ENCODE data around the gene TECR.
"Not testable (repeated sequence)": the region's sequence is repeated elsewhere in the genome, so short reads cannot be mapped to it uniquely, and the experiment has no call there.

TECR gene

GRCh38 chr19:14584372-14584771 is 55.0 kb downstream of the TECR start:
- DNase-seq; H2AK5ac ChIP-seq (ENCODE audit: low read length); H2BK120ac ChIP-seq (ENCODE audit: low read depth, low read length); H3K4me2 ChIP-seq (ENCODE audit: low read length); H3K9ac ChIP-seq (ENCODE audit: low read length); H3K79me1 ChIP-seq (ENCODE audit: low read length); H4K5ac ChIP-seq (ENCODE audit: low read length); H3K79me2 ChIP-seq (ENCODE audit: control insufficient read depth, insufficient read depth, low read length); H4K8ac ChIP-seq (ENCODE audit: low read depth, low read length); H3K4me3 ChIP-seq (ENCODE audit: low read length); H2BK15ac ChIP-seq (replicated peaks; ENCODE audit: low read depth); H3K36me3 ChIP-seq (ENCODE audit: control insufficient read depth, insufficient read depth, low read length); H3K27ac ChIP-seq (ENCODE audit: low read depth, low read length); H3K23ac ChIP-seq (ENCODE audit: low read length); H3K4me1 ChIP-seq (ENCODE audit: control insufficient read depth, low read depth, low read length); H3K27me3 ChIP-seq (ENCODE audit: insufficient read depth, low read length, poor library complexity); H3K18ac ChIP-seq (ENCODE audit: low read length); H3K56ac ChIP-seq (ENCODE audit: low read length); H2BK5ac ChIP-seq (ENCODE audit: low read length); H3K4ac ChIP-seq (ENCODE audit: low read depth, low read length): not testable (repeated sequence)
- no CpG with 5 or more reads among the region's 5 CpGs for WGBS (ENCODE audit: extremely low coverage, insufficient coverage, low lambda C conversion rate)

- not testable (repeated sequence) for H3K79me2 ChIP-seq (ENCODE audit: control insufficient read depth, insufficient read depth, low read length); H3K36me3 ChIP-seq (ENCODE audit: control insufficient read depth, insufficient read depth, low read length); H4K8ac ChIP-seq (ENCODE audit: low read depth, low read length); H3K27ac ChIP-seq (ENCODE audit: low read depth, low read length); H3K56ac ChIP-seq (ENCODE audit: low read length); H3K4me1 ChIP-seq (ENCODE audit: control insufficient read depth, low read depth, low read length); H3K9ac ChIP-seq (ENCODE audit: low read length); H3K4ac ChIP-seq (ENCODE audit: low read depth, low read length); H2BK5ac ChIP-seq (ENCODE audit: low read length); H3K18ac ChIP-seq (ENCODE audit: low read length); H3K23ac ChIP-seq (ENCODE audit: low read length); H3K4me3 ChIP-seq (ENCODE audit: low read length); H2BK120ac ChIP-seq (ENCODE audit: low read depth, low read length); H3K79me1 ChIP-seq (ENCODE audit: low read length); H3K27me3 ChIP-seq (ENCODE audit: insufficient read depth, low read length, poor library complexity); H2BK15ac ChIP-seq (replicated peaks; ENCODE audit: low read depth); H4K5ac ChIP-seq (ENCODE audit: low read length); H3K4me2 ChIP-seq (ENCODE audit: low read length); DNase-seq; H2AK5ac ChIP-seq (ENCODE audit: low read length)
- no CpG with 5 or more reads among the region's 3 CpGs for WGBS (ENCODE audit: extremely low coverage, insufficient coverage, low lambda C conversion rate)
Observed at GRCh38 chr19:14585187-14585586, 55.8 kb downstream of the TECR start.

- not testable (repeated sequence) for H3K27me3 ChIP-seq (ENCODE audit: insufficient read depth, low read length, poor library complexity); DNase-seq; H3K18ac ChIP-seq (ENCODE audit: low read length); H2BK5ac ChIP-seq (ENCODE audit: low read length); H3K4me2 ChIP-seq (ENCODE audit: low read length); H3K4ac ChIP-seq (ENCODE audit: low read depth, low read length); H3K79me1 ChIP-seq (ENCODE audit: low read length); H3K56ac ChIP-seq (ENCODE audit: low read length); H4K8ac ChIP-seq (ENCODE audit: low read depth, low read length); H2BK120ac ChIP-seq (ENCODE audit: low read depth, low read length); H3K23ac ChIP-seq (ENCODE audit: low read length); H3K36me3 ChIP-seq (ENCODE audit: control insufficient read depth, insufficient read depth, low read length); H4K5ac ChIP-seq (ENCODE audit: low read length); H2BK15ac ChIP-seq (replicated peaks; ENCODE audit: low read depth); H3K4me1 ChIP-seq (ENCODE audit: control insufficient read depth, low read depth, low read length); H3K9ac ChIP-seq (ENCODE audit: low read length); H3K4me3 ChIP-seq (ENCODE audit: low read length); H3K27ac ChIP-seq (ENCODE audit: low read depth, low read length); H3K79me2 ChIP-seq (ENCODE audit: control insufficient read depth, insufficient read depth, low read length); H2AK5ac ChIP-seq (ENCODE audit: low read length)
- no CpG with 5 or more reads among the region's 4 CpGs for WGBS (ENCODE audit: extremely low coverage, insufficient coverage, low lambda C conversion rate)
Observed at GRCh38 chr19:14589433-14589832, 60.0 kb downstream of the TECR start.

GRCh38 chr19:14595558-14595957 is 66.2 kb downstream of the TECR start:
- no peak overlapping the region for H3K4me2 ChIP-seq (ENCODE audit: low read length)
- no peaks in the 10 kb centered on the region for H3K27me3 ChIP-seq (ENCODE audit: insufficient read depth, low read length, poor library complexity)
- H3K18ac ChIP-seq (ENCODE audit: low read length): no peak overlapping the region
- H3K27ac ChIP-seq (ENCODE audit: low read depth, low read length): no peak overlapping the region
- no peaks in the 10 kb centered on the region for H3K4me1 ChIP-seq (ENCODE audit: control insufficient read depth, low read depth, low read length)
- no peak overlapping the region for H3K23ac ChIP-seq (ENCODE audit: low read length)
- no peak overlapping the region for H4K8ac ChIP-seq (ENCODE audit: low read depth, low read length)
- H2BK15ac ChIP-seq (replicated peaks; ENCODE audit: low read depth): no peak overlapping the region
- no peak overlapping the region for H3K9ac ChIP-seq (ENCODE audit: low read length)
- no peak overlapping the region for H2BK120ac ChIP-seq (ENCODE audit: low read depth, low read length)
- no peaks in the 10 kb centered on the region for H3K79me2 ChIP-seq (ENCODE audit: control insufficient read depth, insufficient read depth, low read length)
- no peak for DNase-seq
- no peak overlapping the region for H4K5ac ChIP-seq (ENCODE audit: low read length)
- WGBS (ENCODE audit: extremely low coverage, insufficient coverage, low lambda C conversion rate): 100% methylated on average over 3 of the region's 3 CpGs
- H3K79me1 ChIP-seq (ENCODE audit: low read length): no peaks in the 10 kb centered on the region
- H3K56ac ChIP-seq (ENCODE audit: low read length): no peak overlapping the region
- H2AK5ac ChIP-seq (ENCODE audit: low read length): no peak overlapping the region
- no peak overlapping the region for H2BK5ac ChIP-seq (ENCODE audit: low read length)
- no peaks in the 10 kb centered on the region for H3K36me3 ChIP-seq (ENCODE audit: control insufficient read depth, insufficient read depth, low read length)
- no peak overlapping the region for H3K4ac ChIP-seq (ENCODE audit: low read depth, low read length)
- no peak overlapping the region for H3K4me3 ChIP-seq (ENCODE audit: low read length)

GRCh38 chr19:14599548-14600147 is 70.3 kb downstream of the TECR start:
- Histone ChIP-seq H2AK5ac (ENCODE audit: low read length) (no peak overlapping the region), H4K5ac (ENCODE audit: low read length) (no peak overlapping the region), H3K9ac (ENCODE audit: low read length) (no peak overlapping the region), H2BK15ac (replicated peaks; ENCODE audit: low read depth) (no peak overlapping the region), H3K4me1 (ENCODE audit: control insufficient read depth, low read depth, low read length) (no peaks in the 10 kb centered on the region), H3K36me3 (ENCODE audit: control insufficient read depth, insufficient read depth, low read length) (no peaks in the 10 kb centered on the region), H3K4me2 (ENCODE audit: low read length) (no peak overlapping the region), H3K27ac (ENCODE audit: low read depth, low read length) (no peak overlapping the region), H3K18ac (ENCODE audit: low read length) (no peak overlapping the region), H3K56ac (ENCODE audit: low read length) (no peak overlapping the region), H2BK5ac (ENCODE audit: low read length) (no peak overlapping the region), H3K27me3 (ENCODE audit: insufficient read depth, low read length, poor library complexity) (no peaks in the 10 kb centered on the region), H4K8ac (ENCODE audit: low read depth, low read length) (no peak overlapping the region), H3K79me2 (ENCODE audit: control insufficient read depth, insufficient read depth, low read length) (no peaks in the 10 kb centered on the region), H3K23ac (ENCODE audit: low read length) (no peak overlapping the region), H3K4ac (ENCODE audit: low read depth, low read length) (no peak overlapping the region), H2BK120ac (ENCODE audit: low read depth, low read length) (no peak overlapping the region), H3K4me3 (ENCODE audit: low read length) (no peak overlapping the region), H3K79me1 (ENCODE audit: low read length) (no peaks in the 10 kb centered on the region)
- DNase-seq: no peak
- WGBS (ENCODE audit: extremely low coverage, insufficient coverage, low lambda C conversion rate): no CpG with 5 or more reads among the region's 8 CpGs

DNA sequence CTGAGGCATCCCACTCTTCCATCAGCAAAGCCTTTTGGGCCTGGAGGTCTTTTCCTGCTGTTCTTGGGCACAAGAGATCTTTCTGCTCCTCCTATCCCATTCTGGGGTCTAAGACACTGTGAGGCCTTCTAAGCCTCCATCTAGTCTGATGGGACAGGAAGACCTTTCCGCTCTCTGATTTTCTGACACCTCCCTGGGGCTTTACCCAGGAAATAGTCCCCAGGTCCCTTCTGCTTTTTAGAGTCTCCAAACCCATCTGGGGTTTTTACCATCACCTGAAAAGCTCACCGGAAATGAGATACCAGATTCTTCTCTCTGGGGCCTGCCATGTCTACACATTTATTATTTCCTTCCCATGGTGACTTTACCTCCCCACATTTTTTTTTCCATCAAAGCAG is 74.6 kb downstream of the TECR start:
- no peak overlapping the region for H4K5ac ChIP-seq (ENCODE audit: low read length)
- no peaks in the 10 kb centered on the region for H3K4me1 ChIP-seq (ENCODE audit: control insufficient read depth, low read depth, low read length)
- no peak overlapping the region for H3K4me2 ChIP-seq (ENCODE audit: low read length)
- no peak overlapping the region for H3K4me3 ChIP-seq (ENCODE audit: low read length)
- H3K23ac ChIP-seq (ENCODE audit: low read length): no peak overlapping the region
- no peak overlapping the region for H2BK15ac ChIP-seq (replicated peaks; ENCODE audit: low read depth)
- H3K18ac ChIP-seq (ENCODE audit: low read length): no peak overlapping the region
- no peaks in the 10 kb centered on the region for H3K79me1 ChIP-seq (ENCODE audit: low read length)
- no peak overlapping the region for H3K56ac ChIP-seq (ENCODE audit: low read length)
- DNase-seq: no peak
- H3K36me3 ChIP-seq (ENCODE audit: control insufficient read depth, insufficient read depth, low read length): no peaks in the 10 kb centered on the region
- no peak overlapping the region for H2BK5ac ChIP-seq (ENCODE audit: low read length)
- no peak overlapping the region for H3K9ac ChIP-seq (ENCODE audit: low read length)
- H3K79me2 ChIP-seq (ENCODE audit: control insufficient read depth, insufficient read depth, low read length): no peaks in the 10 kb centered on the region
- no peak overlapping the region for H3K4ac ChIP-seq (ENCODE audit: low read depth, low read length)
- no peak overlapping the region for H2BK120ac ChIP-seq (ENCODE audit: low read depth, low read length)
- no peaks in the 10 kb centered on the region for H3K27me3 ChIP-seq (ENCODE audit: insufficient read depth, low read length, poor library complexity)
- H2AK5ac ChIP-seq (ENCODE audit: low read length): no peak overlapping the region
- no peak overlapping the region for H4K8ac ChIP-seq (ENCODE audit: low read depth, low read length)
- no peak overlapping the region for H3K27ac ChIP-seq (ENCODE audit: low read depth, low read length)
- no CpG with 5 or more reads among the region's 2 CpGs for WGBS (ENCODE audit: extremely low coverage, insufficient coverage, low lambda C conversion rate)
